ENCODE measurements around the gene TPCN1.

DNA sequence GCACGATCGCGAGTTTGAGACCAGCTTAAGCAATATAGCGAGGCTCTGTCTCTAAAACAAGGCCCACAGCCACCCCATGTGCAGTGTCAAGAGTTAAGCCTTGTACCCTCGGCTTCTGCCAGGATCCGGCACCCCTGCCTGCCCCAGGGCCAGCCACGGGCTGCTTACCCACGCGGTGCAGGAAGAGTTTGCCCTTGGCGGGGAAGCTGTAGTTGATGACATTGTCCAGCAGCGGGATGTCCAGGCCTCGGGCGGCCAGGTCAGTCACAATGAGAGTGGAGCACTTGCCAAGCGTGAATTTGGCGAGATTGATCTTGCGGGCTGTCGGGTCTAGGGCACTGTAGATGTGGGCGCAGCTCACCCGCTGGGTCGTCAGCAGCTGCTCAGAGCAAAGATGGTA is 49.1 kb upstream of the TPCN1 start:
- TF ChIP-seq POLR2A (IDR thresholded peaks at IDR 0.05) (no peak), CTCF (IDR thresholded peaks at IDR 0.05 in 8 of 11, conservative IDR thresholded peaks at IDR 0.05 in 3 of 11) (no peak), POLR2AphosphoS5 (IDR thresholded peaks at IDR 0.05) (peak in 1 of 3 donors; percentile 36)

Data from spleen (tissue), 7 donors.